GM19438 (cell line): Measurements from ENCODE around the gene CSRNP3.

Experiments
- ATAC-seq: cut with Tn5 transposase; IDR thresholded peaks from one replicate; pipeline ENCODE4 v1.9.1; 2021; ENCODE audit warnings: low read depth; ENCODE audit not compliant: unreplicated experiment

Gene CSRNP3

GRCh38 chr2:165666605-165667004, 197.1 kb downstream of the CSRNP3 start:
- ATAC-seq, result no peak

GRCh38 chr2:165667375-165667774, 197.9 kb downstream of the CSRNP3 start:
- no peak for ATAC-seq

GRCh38 chr2:165674780-165675179, 205.3 kb downstream of the CSRNP3 start:
- no peak for ATAC-seq

- ATAC-seq, result no peak
Observed at GRCh38 chr2:165675551-165675968, 206.1 kb downstream of the CSRNP3 start.

- no peak for ATAC-seq
Observed at GRCh38 chr2:165678882-165679281, 209.4 kb downstream of the CSRNP3 start.

GRCh38 chr2:165679621-165680020, 210.1 kb downstream of the CSRNP3 start:
- ATAC-seq, result no peak

- ATAC-seq, result no peak
Observed at GRCh38 chr2:165681841-165682240, 212.3 kb downstream of the CSRNP3 start.

GRCh38 chr2:165682546-165682945, 213.0 kb downstream of the CSRNP3 start:
- ATAC-seq, result no peak

- ATAC-seq, result no peak
Observed at GRCh38 chr2:165686800-165687199, 217.3 kb downstream of the CSRNP3 start.

GRCh38 chr2:165687426-165688002, 218.0 kb downstream of the CSRNP3 start:
- no peak for ATAC-seq

- ATAC-seq, result no peak
Observed at GRCh38 chr2:165691615-165692014, 222.1 kb downstream of the CSRNP3 start.

GRCh38 chr2:165692906-165693305, 223.4 kb downstream of the CSRNP3 start:
- no peak for ATAC-seq

- ATAC-seq, result no peak
Observed at GRCh38 chr2:165693838-165694237, 224.3 kb downstream of the CSRNP3 start.

GRCh38 chr2:165697748-165698443, 228.4 kb downstream of the CSRNP3 start:
- ATAC-seq, result no peak

- peak; percentile 74 for ATAC-seq
Observed at GRCh38 chr2:165698444-165698884, 229.0 kb downstream of the CSRNP3 start.

- ATAC-seq, result no peak
Observed at GRCh38 chr2:165699946-165700345, 230.4 kb downstream of the CSRNP3 start.

- ATAC-seq, result no peak
Observed at GRCh38 chr2:165700531-165700930, 231.0 kb downstream of the CSRNP3 start.

- no peak for ATAC-seq
Observed at GRCh38 chr2:165701147-165701546, 231.6 kb downstream of the CSRNP3 start.

- no peak for ATAC-seq
Observed at GRCh38 chr2:165706960-165707487, 237.5 kb downstream of the CSRNP3 start.

- ATAC-seq, result no peak
Observed at GRCh38 chr2:165716091-165716490, 246.6 kb downstream of the CSRNP3 start.

GRCh38 chr2:165718610-165719210, 249.2 kb downstream of the CSRNP3 start:
- ATAC-seq, result no peak

- ATAC-seq, result no peak
Observed at GRCh38 chr2:165720511-165720910, 251.0 kb downstream of the CSRNP3 start.
